Upper lobe of left lung (tissue), 4 donors: Measurements from ENCODE around the gene SKIC2.
"Not testable (repeated sequence)": the region's sequence is repeated elsewhere in the genome, so short reads cannot be mapped to it uniquely, and the experiment has no call there.

Experiments
- CTCF ChIP-seq, 6 experiments: fragments of 450-650 bp in 4 of 6; fragments of 200-600 bp in 2 of 6; sonication (generic) in 2 of 6; IDR thresholded peaks; one replicate each; pipeline ENCODE4 v1.5.1; 2016 to 2019; ENCODE audit warnings: antibody characterized with exemption in 6 of 6
- EP300 ChIP-seq, 4 donors: sonication (generic); formaldehyde crosslinking; IDR thresholded peaks; one replicate each; pipeline ENCODE4 v1.5.1; 2017; ENCODE audit warnings: antibody characterized with exemption in 4 of 4, control low read depth in 2 of 4
- POLR2A ChIP-seq, 4 donors: fragments of 450-650 bp; IDR thresholded peaks; one replicate each; pipeline ENCODE4 v1.5.1; 2016 to 2017; ENCODE audit warnings: antibody characterized with exemption in 4 of 4, mild to moderate bottlenecking in 2 of 4
- POLR2AphosphoS5 ChIP-seq, 2 donors: sonication (generic); formaldehyde crosslinking; IDR thresholded peaks; one replicate each; pipeline ENCODE4 v1.5.1; 2017; ENCODE audit warnings: antibody characterized with exemption in 2 of 2

GRCh38 chr6:31909298-31909697, 49.7 kb upstream of the SKIC2 start:
- TF ChIP-seq POLR2AphosphoS5, CTCF, POLR2A, EP300 (IDR thresholded peaks at IDR 0.05): not testable (repeated sequence)
